HG02885 (cell line): ENCODE data around the gene OR52M1.
A peak's percentile ranks its signal among the peaks of the same experiment; 100 is the strongest.
"Not testable (repeated sequence)": the region's sequence is repeated elsewhere in the genome, so short reads cannot be mapped to it uniquely, and the experiment has no call there.

Experiments
- ATAC-seq: cut with Tn5 transposase; IDR thresholded peaks from one replicate; pipeline ENCODE4 v1.9.1; 2021; ENCODE audit warnings: mild to moderate bottlenecking; ENCODE audit not compliant: unreplicated experiment, poor library complexity

The OR52M1 gene

GRCh38 chr11:4544891-4545290, at the start of gene OR52M1:
TSS of gene OR52M1 (plus strand) at chr11:4545191. CDS start at chr11:4545191, 0 bp downstream.
- ATAC-seq, result no peak

- no peak for ATAC-seq
Measured at GRCh38 chr11:4495487-4495886, 49.5 kb upstream of the OR52M1 start.

- no peak for ATAC-seq
Measured at GRCh38 chr11:4495986-4496385, 49.0 kb upstream of the OR52M1 start.

- no peak for ATAC-seq
Measured at GRCh38 chr11:4496557-4497248, 48.3 kb upstream of the OR52M1 start.

- no peak for ATAC-seq
Measured at GRCh38 chr11:4508886-4509285, 36.1 kb upstream of the OR52M1 start.

GRCh38 chr11:4511282-4512245, 33.4 kb upstream of the OR52M1 start:
- no peak for ATAC-seq

GRCh38 chr11:4514196-4514595, 30.8 kb upstream of the OR52M1 start:
- no peak for ATAC-seq

GRCh38 chr11:4522339-4522738, 22.7 kb upstream of the OR52M1 start:
- ATAC-seq, result no peak

GRCh38 chr11:4522752-4523151, 22.2 kb upstream of the OR52M1 start:
- no peak for ATAC-seq

- ATAC-seq, result no peak
Measured at GRCh38 chr11:4523666-4524065, 21.3 kb upstream of the OR52M1 start.

GRCh38 chr11:4527926-4528325, 17.1 kb upstream of the OR52M1 start:
- no peak for ATAC-seq

- ATAC-seq, result not testable (repeated sequence)
Measured at GRCh38 chr11:4531686-4532085, 13.3 kb upstream of the OR52M1 start.

GRCh38 chr11:4539603-4540219, 5.3 kb upstream of the OR52M1 start:
- peak; percentile 81 for ATAC-seq

GRCh38 chr11:4541071-4541470, 3.9 kb upstream of the OR52M1 start:
- ATAC-seq, result no peak

GRCh38 chr11:4543561-4543960, 1.4 kb upstream of the OR52M1 start:
- no peak for ATAC-seq

- ATAC-seq, result no peak
Measured at GRCh38 chr11:4546878-4547277, 1.9 kb downstream of the OR52M1 start.

- no peak for ATAC-seq
Measured at GRCh38 chr11:4547416-4547815, 2.4 kb downstream of the OR52M1 start.

GRCh38 chr11:4551346-4551979, 6.5 kb downstream of the OR52M1 start:
- ATAC-seq, result no peak

GRCh38 chr11:4559527-4560440, 14.8 kb downstream of the OR52M1 start:
- no peak for ATAC-seq
